ENCODE data around the gene SMPD3.

The SMPD3 gene

DNA sequence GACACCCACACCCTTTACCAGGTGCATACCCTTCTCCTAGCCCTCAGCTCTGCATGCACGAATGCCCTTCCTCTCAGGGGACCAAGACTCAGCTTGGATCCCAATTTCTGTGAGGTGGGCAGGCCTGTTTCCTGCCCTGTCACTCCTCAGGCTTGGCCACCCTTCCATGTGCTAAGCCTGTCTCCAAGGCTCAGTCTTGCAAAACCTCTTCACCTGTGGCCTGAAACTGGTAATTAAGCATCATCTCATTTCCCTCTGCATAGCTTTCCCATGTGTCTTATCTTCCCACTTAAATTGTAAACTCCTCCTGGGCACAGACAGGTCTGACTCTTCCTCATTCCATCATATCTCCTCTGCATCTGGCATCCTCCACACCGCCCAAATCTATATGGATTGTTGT is 31.0 kb upstream of the SMPD3 start:
- no peaks in the 10 kb centered on the region for H3K27me3 ChIP-seq
- no peaks in the 10 kb centered on the region for H4K20me1 ChIP-seq
- no peaks in the 10 kb centered on the region for H3K36me3 ChIP-seq
- peaks cover 8 to 31% (median 23%) of the 10 kb centered on the region in 11 experiments; a peak in 21 of 22 replicates for H3K9me3 ChIP-seq (replicated peaks in 1 of 11)
- TF ChIP-seq Cebpa-rat (IDR thresholded peaks at IDR 0.05), result no peak
- no peak overlapping the region for H3K4me3 ChIP-seq
- H3K9ac ChIP-seq, result no peak overlapping the region
- peak overlapping the region; percentile 34 to 76 (median 62); a peak in 21 of 22 replicates for H3K4me2 ChIP-seq
- H3K27ac ChIP-seq, result peak overlapping the region in 1 of 11 experiments; percentile 15; a peak in 1 of 22 replicates
- H3K4me1 ChIP-seq, result peaks cover 15 to 24% (median 22%) of the 10 kb centered on the region in 10 experiments

DNA sequence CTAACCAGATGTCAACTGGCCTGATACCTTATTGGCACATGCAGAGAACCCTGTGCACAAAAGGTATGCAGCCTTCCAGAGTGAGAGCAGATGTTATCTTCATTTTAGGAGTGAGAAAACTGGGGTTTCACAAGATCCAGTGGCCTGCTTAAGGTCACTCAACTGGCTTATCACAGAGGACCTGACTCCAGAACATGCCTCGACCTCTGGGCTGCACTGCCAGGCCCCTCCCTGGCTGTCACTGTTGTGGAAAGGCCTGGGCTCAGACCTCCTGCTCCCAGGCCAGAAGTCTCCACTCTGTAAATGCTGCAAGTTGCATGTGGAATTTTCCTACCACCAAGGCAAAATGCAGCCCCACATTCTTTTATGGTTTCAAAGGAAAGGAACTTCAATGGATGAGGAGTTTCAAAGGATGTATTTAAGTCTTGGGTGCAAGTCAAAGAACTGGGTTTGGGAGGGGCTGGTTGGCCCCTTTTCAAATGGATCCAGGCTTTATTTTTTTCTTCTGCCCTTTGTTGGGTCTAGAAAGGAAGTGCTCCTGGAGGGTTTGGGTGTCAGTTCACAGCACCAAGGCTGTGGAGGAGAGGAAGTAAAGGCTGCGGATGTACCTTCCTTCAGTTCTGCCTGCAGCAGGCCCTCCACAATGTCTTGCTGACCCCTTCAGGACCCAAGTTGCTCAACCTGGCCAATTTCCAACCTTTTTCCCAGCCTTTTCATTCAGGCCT is 30.4 kb upstream of the SMPD3 start:
- Histone ChIP-seq H3K4me2 (peak overlapping the region; percentile 34 to 76 (median 62); a peak in 21 of 22 replicates), H3K27ac (no peak overlapping the region; a peak in 1 of 22 replicates), H3K27me3 (no peaks in the 10 kb centered on the region), H4K20me1 (no peaks in the 10 kb centered on the region), H3K36me3 (no peaks in the 10 kb centered on the region), H3K9me3 (replicated peaks in 1 of 11) (peaks cover 8 to 31% (median 23%) of the 10 kb centered on the region in 11 experiments; a peak in 21 of 22 replicates), H3K9ac (no peak overlapping the region), H3K4me1 (peaks cover 21 to 30% (median 27%) of the 10 kb centered on the region in 10 experiments), H3K4me3 (no peak overlapping the region)
- TF ChIP-seq Cebpa-rat (IDR thresholded peaks at IDR 0.05), result no peak

DNA sequence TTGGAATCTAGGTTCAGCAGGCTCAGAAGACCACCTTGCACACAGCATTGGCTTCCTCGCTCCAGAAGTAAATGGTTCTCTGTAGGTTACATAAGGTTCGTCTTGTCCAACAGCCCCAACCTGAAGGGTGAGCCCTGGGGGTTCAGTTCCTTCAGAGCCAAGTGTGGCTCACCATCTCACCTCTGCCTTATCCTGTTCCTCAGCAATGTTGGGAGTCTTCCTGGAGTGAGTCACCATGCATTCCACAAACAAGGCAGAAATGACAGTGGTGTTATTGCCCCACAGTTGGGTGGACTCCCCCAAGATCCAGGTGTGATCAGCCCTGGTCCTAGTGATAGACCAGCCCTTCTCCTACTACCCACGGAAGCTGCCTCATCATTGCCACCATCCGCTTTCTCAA is 26.8 kb upstream of the SMPD3 start:
- no peak for TF ChIP-seq Cebpa-rat (IDR thresholded peaks at IDR 0.05)
- H3K27me3 ChIP-seq, result no peaks in the 10 kb centered on the region

DNA sequence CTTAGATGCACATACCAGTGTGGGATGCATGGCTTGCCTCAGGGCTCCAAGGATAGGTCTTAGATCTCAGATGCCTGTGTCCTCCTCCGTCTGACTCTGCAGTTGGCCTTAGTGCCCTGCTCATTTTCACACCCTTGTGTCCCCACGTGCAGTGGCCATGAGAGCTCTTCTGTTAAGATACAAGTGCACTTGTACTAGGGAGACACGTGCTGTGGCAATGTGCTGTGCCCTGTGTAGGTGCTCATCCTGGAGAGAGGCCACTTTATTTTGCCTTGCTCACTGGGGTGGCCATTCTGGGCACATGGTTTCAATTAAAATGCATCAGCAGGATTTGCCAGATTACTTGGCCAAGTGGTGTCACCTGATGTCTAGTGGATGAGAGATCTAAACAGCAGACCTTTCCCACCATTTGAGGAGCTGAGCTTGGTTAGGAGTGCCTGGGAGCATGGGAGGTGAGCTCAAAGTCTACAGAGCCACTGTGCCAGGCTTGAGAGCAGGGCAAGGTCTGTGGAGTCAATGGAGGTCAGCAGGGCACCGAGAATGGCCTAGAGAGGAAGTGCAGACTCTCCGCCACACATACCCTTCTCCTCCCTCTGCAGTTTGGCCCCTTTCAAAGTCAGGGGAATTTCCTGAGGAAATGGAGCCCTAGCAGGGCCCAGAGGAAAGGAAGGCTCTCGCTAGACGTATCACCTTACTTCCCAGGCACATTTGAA is 25.2 kb upstream of the SMPD3 start:
- Histone ChIP-seq H3K27ac (peak overlapping the region in 1 of 11 experiments; percentile 0; a peak in 2 of 22 replicates), H3K36me3 (no peaks in the 10 kb centered on the region), H3K4me2 (peak overlapping the region; percentile 10 to 99 (median 45); a peak in 18 of 22 replicates), H3K9me3 (replicated peaks in 1 of 11) (peaks cover 0 to 23% (median 15%) of the 10 kb centered on the region in 11 experiments; a peak in 16 of 22 replicates), H3K4me1 (peaks cover 38 to 62% (median 45%) of the 10 kb centered on the region in 10 experiments), H3K9ac (no peak overlapping the region), H3K4me3 (no peak overlapping the region), H3K27me3 (no peaks in the 10 kb centered on the region), H4K20me1 (no peaks in the 10 kb centered on the region)
- TF ChIP-seq Cebpa-rat (IDR thresholded peaks at IDR 0.05), result no peak

More for the DNA sequence above, 26.8 kb upstream of the SMPD3 start:
- Histone ChIP-seq H3K4me2 (peak overlapping the region in 1 of 11 experiments; percentile 98; a peak in 1 of 22 replicates), H3K9me3 (replicated peaks in 1 of 11) (peaks cover 0 to 25% (median 15%) of the 10 kb centered on the region in 11 experiments; a peak in 16 of 22 replicates), H3K4me3 (no peak overlapping the region), H3K27ac (no peak overlapping the region), H4K20me1 (no peaks in the 10 kb centered on the region), H3K9ac (no peak overlapping the region), H3K4me1 (peaks cover 36 to 61% (median 46%) of the 10 kb centered on the region in 10 experiments), H3K36me3 (no peaks in the 10 kb centered on the region)

DNA sequence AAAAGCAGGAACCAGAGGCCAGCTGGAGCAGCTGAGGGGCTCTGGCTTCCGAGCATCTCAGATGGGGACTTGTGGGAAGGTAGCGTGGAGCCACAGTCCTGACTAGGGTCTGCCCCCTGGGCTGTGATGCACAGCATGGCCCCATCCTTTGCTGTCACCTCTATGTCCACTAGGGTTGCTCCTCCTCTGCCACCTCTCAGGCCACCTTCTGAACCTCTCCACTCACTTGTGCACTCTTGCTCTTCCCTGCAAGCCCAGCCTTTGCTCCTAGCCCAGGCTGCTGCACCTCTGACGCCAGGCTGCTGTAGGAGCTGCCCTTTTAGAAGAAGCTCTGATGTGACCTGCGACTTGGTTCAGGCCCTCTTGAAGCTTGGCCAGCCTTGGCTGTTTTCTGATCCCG is 24.3 kb upstream of the SMPD3 start:
- no peak overlapping the region for H3K4me3 ChIP-seq
- peaks cover 0 to 15% (median 12%) of the 10 kb centered on the region in 11 experiments; a peak in 16 of 22 replicates for H3K9me3 ChIP-seq (replicated peaks in 1 of 11)
- no peaks in the 10 kb centered on the region for H4K20me1 ChIP-seq
- no peak overlapping the region for H3K9ac ChIP-seq
- no peak overlapping the region for H3K27ac ChIP-seq
- H3K27me3 ChIP-seq, result no peaks in the 10 kb centered on the region
- peak overlapping the region in 3 of 11 experiments; percentile 97 to 99 (median 98); a peak in 4 of 22 replicates for H3K4me2 ChIP-seq
- TF ChIP-seq Cebpa-rat (IDR thresholded peaks at IDR 0.05), result no peak
- H3K4me1 ChIP-seq, result peaks cover 47 to 65% (median 54%) of the 10 kb centered on the region in 10 experiments
- H3K36me3 ChIP-seq, result no peaks in the 10 kb centered on the region

DNA sequence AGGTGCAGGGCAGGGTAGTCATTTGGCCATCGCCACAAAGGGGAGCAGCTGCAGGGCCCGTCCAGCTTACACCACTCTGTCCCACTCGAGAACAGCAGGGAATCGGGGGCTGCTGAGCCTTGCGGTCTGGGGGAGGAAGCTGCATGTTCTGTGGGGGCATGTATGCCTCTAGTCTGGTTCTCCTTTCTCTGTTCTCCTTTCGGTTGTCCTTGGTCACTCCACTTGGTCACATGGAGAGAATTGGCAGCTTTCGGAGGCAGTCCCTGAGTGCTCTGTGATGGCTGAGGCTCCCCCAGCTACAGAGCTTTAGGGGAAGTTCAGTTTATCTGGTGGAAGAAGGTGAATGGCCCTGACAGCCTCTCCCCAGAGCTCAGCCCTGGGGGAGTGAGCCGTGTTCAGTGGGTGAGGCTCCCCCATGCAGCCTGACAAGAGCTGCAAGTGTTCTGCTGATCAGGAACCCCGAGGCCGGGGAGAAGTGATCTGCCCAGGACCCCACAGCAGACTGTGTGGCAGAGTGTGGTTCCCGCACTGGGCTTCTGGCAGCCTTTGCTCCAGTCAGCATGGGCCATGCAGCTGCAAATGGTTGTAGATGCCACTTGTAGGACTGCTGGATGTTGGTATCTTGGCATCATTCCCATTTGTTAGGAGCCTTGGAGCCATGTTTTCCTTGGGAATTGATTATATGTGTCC is 22.3 kb upstream of the SMPD3 start:
- H3K27ac ChIP-seq, result peak overlapping the region; percentile 65 to 89 (median 84); a peak in 21 of 22 replicates
- peaks cover 52 to 68% (median 60%) of the 10 kb centered on the region in 10 experiments for H3K4me1 ChIP-seq
- no peaks in the 10 kb centered on the region for H3K36me3 ChIP-seq
- TF ChIP-seq Cebpa-rat (IDR thresholded peaks at IDR 0.05), result no peak
- H4K20me1 ChIP-seq, result no peaks in the 10 kb centered on the region
- peak overlapping the region; percentile 44 to 67 (median 50); a peak in 19 of 20 replicates for H3K4me3 ChIP-seq
- no peaks in the 10 kb centered on the region; a peak in 1 of 22 replicates for H3K9me3 ChIP-seq (replicated peaks in 1 of 11)
- H3K4me2 ChIP-seq, result peak overlapping the region; percentile 85 to 99 (median 94)
- H3K27me3 ChIP-seq, result no peaks in the 10 kb centered on the region
- peak overlapping the region; percentile 69 to 77 (median 73) for H3K9ac ChIP-seq

DNA sequence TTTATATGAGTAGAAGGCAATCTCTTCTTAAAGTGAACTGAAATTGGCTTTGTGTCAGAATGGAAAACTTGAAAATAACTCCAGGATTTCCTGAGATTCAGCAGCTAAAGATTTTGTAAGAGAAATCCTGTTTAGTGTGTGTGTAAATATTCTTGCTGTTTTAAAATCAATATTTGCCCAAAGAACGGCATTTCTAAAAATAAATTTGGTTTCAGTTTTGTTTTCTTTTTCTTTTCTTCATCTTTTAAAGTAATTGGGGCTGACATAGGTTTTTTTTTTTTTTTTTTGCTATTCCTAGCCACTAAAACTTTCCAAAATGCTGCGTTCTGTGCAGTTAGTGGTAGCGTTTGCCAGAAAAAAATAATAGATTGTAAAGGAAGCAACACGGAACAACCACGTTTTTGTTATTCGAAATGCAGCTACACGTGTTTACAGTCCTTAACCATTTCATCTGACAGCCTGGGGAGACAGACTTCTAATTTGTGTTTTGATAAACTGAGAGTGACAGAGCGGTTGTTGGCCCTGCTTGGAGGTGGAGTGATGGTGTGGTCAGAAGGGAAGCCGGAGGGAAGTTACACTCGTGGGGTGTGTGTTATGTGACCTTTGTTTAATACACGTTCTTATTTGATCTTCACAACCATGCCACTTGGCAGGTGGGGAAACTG is 21.6 kb upstream of the SMPD3 start:
- Histone ChIP-seq H3K4me3 (peak overlapping the region; percentile 44 to 67 (median 50); a peak in 19 of 20 replicates), H3K9ac (peak overlapping the region; percentile 69 to 77 (median 73))

DNA sequence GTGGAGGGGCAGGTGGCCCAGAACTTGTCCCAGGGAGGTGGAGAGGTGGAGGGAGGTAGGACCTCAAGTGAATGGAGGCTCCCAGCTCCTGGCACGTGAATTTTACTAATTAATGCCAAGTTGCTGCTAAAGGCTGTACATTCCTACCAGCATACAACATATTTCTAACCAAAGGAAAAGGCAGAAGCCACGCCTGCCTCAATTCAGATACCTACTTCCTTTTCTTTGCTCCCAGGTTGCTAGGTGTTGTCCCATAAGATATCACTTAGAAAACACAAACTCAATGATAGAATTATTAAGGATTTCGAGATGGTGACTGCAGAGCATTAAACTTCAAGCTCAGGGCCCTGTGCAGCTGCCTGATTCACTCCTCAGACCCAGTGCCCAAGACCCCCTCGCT is 20.5 kb upstream of the SMPD3 start:
- Histone ChIP-seq H4K20me1 (no peaks in the 10 kb centered on the region), H3K4me1 (peaks cover 49 to 60% (median 55%) of the 10 kb centered on the region in 10 experiments)
- TF ChIP-seq Cebpa-rat (IDR thresholded peaks at IDR 0.05), result no peak

More for the DNA sequence above, 21.6 kb upstream of the SMPD3 start:
- Histone ChIP-seq H3K4me1 (peaks cover 52 to 68% (median 60%) of the 10 kb centered on the region in 10 experiments), H3K4me2 (peak overlapping the region; percentile 85 to 99 (median 94)), H3K36me3 (no peaks in the 10 kb centered on the region), H3K27ac (peak overlapping the region; percentile 65 to 89 (median 84); a peak in 21 of 22 replicates), H3K9me3 (replicated peaks in 1 of 11) (no peaks in the 10 kb centered on the region), H3K27me3 (no peaks in the 10 kb centered on the region), H4K20me1 (no peaks in the 10 kb centered on the region)
- TF ChIP-seq Cebpa-rat (IDR thresholded peaks at IDR 0.05), result no peak

More for the DNA sequence above, 20.5 kb upstream of the SMPD3 start:
- peak overlapping the region in 7 of 11 experiments; percentile 57 to 89 (median 87); a peak in 9 of 22 replicates for H3K27ac ChIP-seq
- H3K4me2 ChIP-seq, result peak overlapping the region; percentile 85 to 99 (median 94); a peak in 21 of 22 replicates
- H3K9me3 ChIP-seq (replicated peaks in 1 of 11), result peaks cover 0 to 2% (median 0%) of the 10 kb centered on the region in 11 experiments; a peak in 1 of 22 replicates
- H3K4me3 ChIP-seq, result no peak overlapping the region
- no peak overlapping the region for H3K9ac ChIP-seq
- H3K27me3 ChIP-seq, result no peaks in the 10 kb centered on the region
- no peaks in the 10 kb centered on the region for H3K36me3 ChIP-seq
